GM11168 (cell line): ENCODE data around the gene COA3.

Experiments used
- in situ Hi-C: fragments of 300-500 bp; cut with MboI; formaldehyde crosslinking; loops from one replicate; pipeline ENCODE4 v1.12.0; 2022; ENCODE audit warnings: low sequenced_read_pairs; ENCODE audit not compliant: unreplicated experiment

COA3 gene

GRCh38 chr17:42783062-42783790, 15.3 kb downstream of the COA3 start:
- in situ Hi-C loops, result no loop called here

- in situ Hi-C loops, result no loop called here
These were observed 16.1 kb downstream of the COA3 start for GRCh38 chr17:42782166-42783061.

- in situ Hi-C loops, result no loop called here
These were observed 16.8 kb downstream of the COA3 start for GRCh38 chr17:42781639-42782165.

GRCh38 chr17:42780851-42781638, 17.5 kb downstream of the COA3 start:
- in situ Hi-C loops, result no loop called here

GRCh38 chr17:42779936-42780850, 18.3 kb downstream of the COA3 start, which contains the start of gene WNK4:
Gene WNK4, plus strand, starts transcription at chr17:42780610. Its CDS starts 89 bp downstream, at chr17:42780699.
- in situ Hi-C loops, result no loop called here

- in situ Hi-C loops, result no loop called here
These were observed 19.1 kb downstream of the COA3 start for GRCh38 chr17:42779304-42779935.

- in situ Hi-C loops, result no loop called here
These were observed 19.9 kb downstream of the COA3 start for GRCh38 chr17:42778570-42778969.

GRCh38 chr17:42775534-42776098, 22.9 kb downstream of the COA3 start:
- in situ Hi-C loops, result no loop called here

- in situ Hi-C loops, result no loop called here
These were observed 24.3 kb downstream of the COA3 start for GRCh38 chr17:42774066-42774745.

GRCh38 chr17:42773290-42774035, 25.0 kb downstream of the COA3 start, which contains the start of gene VPS25:
Gene VPS25, plus strand, starts transcription at chr17:42773449. Its CDS starts 27 bp downstream, at chr17:42773476.
- in situ Hi-C loops, result no loop called here

GRCh38 chr17:42772945-42773289, 25.6 kb downstream of the COA3 start:
- in situ Hi-C loops, result no loop called here

- in situ Hi-C loops, result loop anchor here (10.0 kb wide), 1 partner anchor 195 kb away; the partner anchor contains the start of gene PSMC3IP
These were observed 28.5 kb downstream of the COA3 start for GRCh38 chr17:42769964-42770363.

- in situ Hi-C loops, result loop anchor here (10.0 kb wide), 1 partner anchor 193 kb away; the partner anchor contains the start of gene PSMC3IP
These were observed 30.5 kb downstream of the COA3 start for GRCh38 chr17:42768006-42768405.

GRCh38 chr17:42767512-42767911, 31.0 kb downstream of the COA3 start:
- in situ Hi-C loops, result loop anchor here (10.0 kb wide), 1 partner anchor 193 kb away; the partner anchor contains the start of gene PSMC3IP

- in situ Hi-C loops, result loop anchor here (10.0 kb wide), 1 partner anchor 191 kb away; the partner anchor contains the start of gene PSMC3IP
These were observed 32.4 kb downstream of the COA3 start for GRCh38 chr17:42766124-42766523.

GRCh38 chr17:42761638-42762037, 36.9 kb downstream of the COA3 start:
- in situ Hi-C loops, result loop anchor here (10.0 kb wide), 1 partner anchor 187 kb away; the partner anchor contains the start of gene PSMC3IP
